AG04450 (cell line): ENCODE results near the gene TRIM31. TPM values are rescaled to one million over a fixed set of nuclear protein-coding genes. Genes with fewer than 3 reads are reported as not detected.
"Not testable (repeated sequence)": the region's sequence is repeated elsewhere in the genome, so short reads cannot be mapped to it uniquely, and the experiment has no call there.

Source experiments
- CTCF ChIA-PET: fragments of 300-600, 350-600 bp; formaldehyde crosslinking; extraction: SDS; loops from one replicate; lab custom pipeline; 2022; ENCODE audit warnings: antibody characterized with exemption, inconsistent platforms; lab: Charles Lee
- POLR2A ChIA-PET: fragments of 350-600 bp; formaldehyde crosslinking; extraction: SDS; loops from one replicate; lab custom pipeline; 2021; ENCODE audit warnings: antibody characterized with exemption, inconsistent platforms; lab: Yijun Ruan, JAX
- DNase-seq: peaks from one replicate; pipeline ENCODE4 v3.0.0-alpha.2; 2011; ENCODE audit warnings: low read depth, low spot score
- H3K27ac ChIP-seq: one replicate; pipeline ENCODE4 v1.5.1; 2012; ENCODE audit warnings: low read depth, low read length, control low read depth
- H3K27me3 ChIP-seq: one replicate; pipeline ENCODE4 v1.6.0; 2012; ENCODE audit warnings: low read length; ENCODE audit not compliant: control insufficient read depth, insufficient read depth
- H3K4me3 ChIP-seq: 2 replicates; pipeline ENCODE4 v1.5.1; 2011; ENCODE audit warnings: mild to moderate bottlenecking, low read depth, low read length, control low read depth
- H3K9me3 ChIP-seq: 2 replicates; pipeline ENCODE4 v1.5.1; 2012; ENCODE audit warnings: low read length; ENCODE audit not compliant: control insufficient read depth, insufficient read depth
- polyA plus RNA-seq: library from polyadenylated mRNA; depleted of rRNA; stranded (reverse); fragments of >200 nt; gene quantifications from 2 replicates; pipeline ENCODE4 v1.2.3, GENCODE V29; 2011
- TF ChIP-seq, protein P1 (sequence below): IDR thresholded peaks from 2 replicates; pipeline ENCODE4 v1.5.1; 2011; ENCODE audit warnings: low read depth, low read length, control low read depth, inconsistent platforms

Gene TRIM31
- polyA plus RNA-seq, 1 experiment = not detected

DNA sequence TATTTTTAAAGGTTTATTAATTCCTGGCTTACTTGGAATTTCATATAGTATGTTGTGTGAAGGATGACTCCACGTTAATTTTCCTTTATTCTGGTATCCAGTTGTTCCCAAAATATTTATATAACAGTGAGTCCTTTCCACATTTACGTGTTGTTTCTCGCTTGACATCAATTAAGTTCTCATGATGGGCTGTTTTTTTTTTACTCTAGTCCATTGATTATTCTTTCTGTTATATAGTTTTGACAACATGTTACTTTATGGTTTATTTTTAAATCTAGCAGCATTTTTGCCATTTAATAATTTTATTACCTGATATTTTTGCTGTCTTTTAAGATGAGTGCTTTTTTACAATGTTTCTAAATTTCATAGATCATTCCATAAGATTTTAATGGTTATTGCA, 29.8 kb upstream of the TRIM31 start:
- TF ChIP-seq, protein P1, sequence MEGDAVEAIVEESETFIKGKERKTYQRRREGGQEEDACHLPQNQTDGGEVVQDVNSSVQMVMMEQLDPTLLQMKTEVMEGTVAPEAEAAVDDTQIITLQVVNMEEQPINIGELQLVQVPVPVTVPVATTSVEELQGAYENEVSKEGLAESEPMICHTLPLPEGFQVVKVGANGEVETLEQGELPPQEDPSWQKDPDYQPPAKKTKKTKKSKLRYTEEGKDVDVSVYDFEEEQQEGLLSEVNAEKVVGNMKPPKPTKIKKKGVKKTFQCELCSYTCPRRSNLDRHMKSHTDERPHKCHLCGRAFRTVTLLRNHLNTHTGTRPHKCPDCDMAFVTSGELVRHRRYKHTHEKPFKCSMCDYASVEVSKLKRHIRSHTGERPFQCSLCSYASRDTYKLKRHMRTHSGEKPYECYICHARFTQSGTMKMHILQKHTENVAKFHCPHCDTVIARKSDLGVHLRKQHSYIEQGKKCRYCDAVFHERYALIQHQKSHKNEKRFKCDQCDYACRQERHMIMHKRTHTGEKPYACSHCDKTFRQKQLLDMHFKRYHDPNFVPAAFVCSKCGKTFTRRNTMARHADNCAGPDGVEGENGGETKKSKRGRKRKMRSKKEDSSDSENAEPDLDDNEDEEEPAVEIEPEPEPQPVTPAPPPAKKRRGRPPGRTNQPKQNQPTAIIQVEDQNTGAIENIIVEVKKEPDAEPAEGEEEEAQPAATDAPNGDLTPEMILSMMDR = no peak
- CTCF ChIA-PET = interaction anchor here (1.5 to 4.6 kb wide), 2 partner anchors 11 to 77 kb away, joined by 3 to 40 read pairs; no protein-coding TSS in a partner anchor

DNA sequence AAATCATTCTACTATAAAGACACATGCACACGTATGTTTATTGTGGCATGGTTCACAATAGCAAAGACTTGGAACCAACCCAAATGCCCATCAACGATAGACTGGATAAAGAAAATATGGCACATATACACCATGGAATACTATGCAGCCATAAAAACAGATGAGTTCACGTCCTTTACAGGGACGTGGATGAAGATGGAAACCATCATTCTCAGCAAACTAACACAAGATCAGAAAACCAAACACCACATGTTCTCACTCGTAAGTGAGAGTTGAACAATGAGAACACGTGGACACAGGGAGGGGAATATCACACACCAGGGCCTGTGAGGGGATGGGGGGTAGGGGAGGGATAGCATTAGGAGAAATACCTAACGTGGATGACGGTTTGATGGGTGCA, 27.4 kb upstream of the TRIM31 start:
- H3K27me3 ChIP-seq = peaks cover 21% of the 10 kb centered on the region
- CTCF ChIA-PET = interaction anchor here (4.6 kb wide), 1 partner anchor 9 kb away, joined by 40 read pairs; no protein-coding TSS in a partner anchor
- POLR2A ChIA-PET, H3K27ac ChIP-seq, DNase-seq, H3K4me3 ChIP-seq, H3K9me3 ChIP-seq: not testable (repeated sequence)

More for the DNA sequence above, 29.8 kb upstream of the TRIM31 start:
- no peak overlapping the region for H3K27ac ChIP-seq
- no peak overlapping the region for H3K4me3 ChIP-seq
- POLR2A ChIA-PET = no interaction called here
- H3K27me3 ChIP-seq = peaks cover 20% of the 10 kb centered on the region
- DNase-seq = no peak
- H3K9me3 ChIP-seq = no peaks in the 10 kb centered on the region

DNA sequence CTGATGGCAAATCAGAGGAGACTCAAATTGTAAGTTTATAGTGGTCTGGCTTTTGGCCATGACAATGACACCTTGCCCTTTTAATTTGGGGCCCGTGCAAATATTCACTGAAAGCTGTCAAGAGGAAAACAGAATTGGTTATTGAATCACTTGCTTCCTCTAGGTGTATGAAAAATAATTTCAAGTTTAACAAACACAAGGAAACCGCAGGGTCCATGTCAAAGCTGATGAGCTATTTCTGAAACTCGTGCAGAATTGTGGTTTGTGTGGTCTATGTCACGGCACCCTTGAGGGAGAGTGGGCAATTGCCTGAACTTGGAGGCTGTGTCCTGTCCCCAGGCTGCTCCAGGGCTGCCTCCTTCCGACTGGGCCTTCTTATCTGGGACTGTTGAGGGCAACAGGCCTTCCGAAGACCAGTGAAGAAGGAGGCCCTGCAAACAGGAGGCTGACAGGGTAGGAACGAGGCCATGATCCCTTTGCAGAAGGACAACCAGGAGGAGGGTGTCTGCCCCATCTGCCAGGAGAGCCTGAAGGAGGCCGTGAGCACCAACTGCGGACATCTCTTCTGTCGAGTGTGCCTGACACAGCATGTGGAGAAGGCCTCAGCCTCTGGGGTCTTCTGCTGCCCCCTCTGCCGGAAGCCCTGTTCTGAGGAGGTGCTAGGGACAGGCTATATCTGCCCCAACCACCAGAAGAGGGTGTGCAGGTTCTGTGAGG, 23.8 kb upstream of the TRIM31 start:
- ChIA-PET CTCF (no interaction called here), POLR2A (no interaction called here)
- DNase-seq = no peak
- H3K9me3 ChIP-seq = no peaks in the 10 kb centered on the region
- TF ChIP-seq, protein P1 = no peak
- peaks cover 24% of the 10 kb centered on the region for H3K27me3 ChIP-seq
- no peak overlapping the region for H3K4me3 ChIP-seq
- H3K27ac ChIP-seq = no peak overlapping the region

DNA sequence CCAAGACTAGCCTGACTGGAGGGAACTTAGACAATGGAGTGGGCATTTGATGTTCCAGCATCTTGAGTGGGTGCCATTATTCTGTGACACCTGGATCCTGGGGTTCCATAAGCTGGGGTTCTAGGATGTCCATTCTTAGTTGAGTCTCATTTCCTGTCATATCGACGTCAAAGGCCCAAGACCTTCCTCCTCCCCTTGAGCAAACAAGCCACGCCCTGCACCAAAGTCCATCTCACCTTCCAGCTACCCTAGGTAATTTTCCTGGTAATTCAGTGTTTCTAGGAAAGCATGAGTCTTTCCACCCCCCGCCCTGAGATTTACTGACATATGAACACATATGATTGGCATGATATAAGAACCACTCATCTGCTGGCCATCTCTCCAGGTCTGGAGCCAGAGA, 22.9 kb upstream of the TRIM31 start, which contains the start of gene TRIM40:
TRIM40 (plus strand) TSS at position 384 of the 400 bp plus-strand sequence. CDS start 897 bp downstream, outside the sequence.
- Histone ChIP-seq H3K27ac (no peak within 1 kb of the TSS), H3K27me3 (peaks cover 17% of the 10 kb centered on the region), H3K9me3 (no peaks in the 10 kb centered on the region), H3K4me3 (no peak within 1 kb of the TSS)
- TF ChIP-seq, protein P1 = no peak
- CTCF ChIA-PET = no interaction called here
- POLR2A ChIA-PET = no interaction called here
- no peak for DNase-seq

DNA sequence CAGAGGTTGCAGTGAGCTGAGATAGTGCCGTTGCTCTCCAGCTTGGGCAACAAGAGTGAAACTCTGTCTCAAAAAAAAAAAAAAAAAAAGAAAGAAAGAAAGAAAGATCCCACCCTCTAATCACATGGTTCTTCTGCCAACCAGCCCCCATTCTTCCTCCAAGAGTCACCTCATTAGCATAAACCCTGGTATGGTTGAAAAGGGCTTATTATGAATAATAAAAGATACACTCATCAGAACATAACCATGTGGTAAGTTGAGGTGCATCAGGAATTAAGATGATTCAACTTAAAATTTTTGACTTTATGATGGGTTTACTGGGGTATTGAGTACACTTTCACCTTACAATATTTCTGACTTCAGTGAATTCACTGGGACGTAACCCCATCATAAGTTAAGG, 22.3 kb upstream of the TRIM31 start:
- no peak for DNase-seq
- TF ChIP-seq, protein P1 = no peak
- Histone ChIP-seq H3K4me3 (no peak overlapping the region), H3K9me3 (no peaks in the 10 kb centered on the region), H3K27ac (no peak overlapping the region), H3K27me3 (peaks cover 22% of the 10 kb centered on the region)
- CTCF ChIA-PET = interaction anchor here (0.6 kb wide), 1 partner anchor 49 kb away, joined by 8 read pairs; no protein-coding TSS in a partner anchor
- POLR2A ChIA-PET = no interaction called here
